ENCODE results near the gene MRPS10. TPM values are rescaled to one million over a fixed set of nuclear protein-coding genes. Genes with fewer than 3 reads are reported as not detected.

Gene MRPS10
- total and polyA plus RNA-seq, 4 donors: 20.1 to 26.8 (median 23.9) TPM

DNA sequence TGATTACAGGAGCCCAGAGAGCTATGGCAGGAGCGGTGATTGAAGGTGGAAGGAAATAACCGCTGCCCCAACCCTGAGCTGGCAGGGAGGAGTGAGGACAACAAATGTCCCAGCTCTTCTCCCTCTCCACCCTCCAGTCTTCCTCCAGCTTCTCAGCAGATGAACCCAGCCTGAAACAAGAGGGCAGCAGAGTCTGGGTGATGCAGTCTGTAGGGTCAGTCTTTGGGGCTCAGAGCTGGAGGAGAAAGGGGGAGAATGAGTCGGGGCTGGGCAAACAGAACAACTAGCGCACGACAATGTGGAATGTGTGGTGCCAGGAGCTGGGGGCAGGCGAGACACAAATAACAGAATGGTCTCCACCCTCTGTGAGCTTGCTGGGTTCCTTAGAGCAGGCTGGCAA is 49.0 kb downstream of the MRPS10 start:
- no peak for DNase-seq (ENCODE audit: low spot score)
- TF ChIP-seq, protein P1, sequence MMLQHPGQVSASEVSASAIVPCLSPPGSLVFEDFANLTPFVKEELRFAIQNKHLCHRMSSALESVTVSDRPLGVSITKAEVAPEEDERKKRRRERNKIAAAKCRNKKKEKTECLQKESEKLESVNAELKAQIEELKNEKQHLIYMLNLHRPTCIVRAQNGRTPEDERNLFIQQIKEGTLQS (IDR thresholded peaks at IDR 0.05): no peak
- TF ChIP-seq SP1 (IDR thresholded peaks at IDR 0.05): no peak
- TF ChIP-seq ZBTB33 (IDR thresholded peaks at IDR 0.05): no peak
- no peak for TF ChIP-seq RAD21 (IDR thresholded peaks at IDR 0.05)
- TF ChIP-seq TAF1 (conservative IDR thresholded peaks at IDR 0.05): no peak
- no peak for TF ChIP-seq JUND (IDR thresholded peaks at IDR 0.05)
- no peak for TF ChIP-seq EGR1 (IDR thresholded peaks at IDR 0.05; ENCODE audit: low read depth in 2 of 2)
- TF ChIP-seq NR2F2 (IDR thresholded peaks at IDR 0.05): no peak
- TF ChIP-seq, protein P2, sequence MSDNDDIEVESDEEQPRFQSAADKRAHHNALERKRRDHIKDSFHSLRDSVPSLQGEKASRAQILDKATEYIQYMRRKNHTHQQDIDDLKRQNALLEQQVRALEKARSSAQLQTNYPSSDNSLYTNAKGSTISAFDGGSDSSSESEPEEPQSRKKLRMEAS (IDR thresholded peaks at IDR 0.05): no peak
- no peak for TF ChIP-seq REST (IDR thresholded peaks at IDR 0.05)
- TF ChIP-seq HNF4A (conservative IDR thresholded peaks at IDR 0.05): no peak
- no peak for TF ChIP-seq FOXA2 (IDR thresholded peaks at IDR 0.05)
- TF ChIP-seq RXRA (IDR thresholded peaks at IDR 0.05): no peak
- no peak for TF ChIP-seq CTCF (IDR thresholded peaks at IDR 0.05; ENCODE audit: low read depth, low read length, missing input control)
- TF ChIP-seq HNF4G (IDR thresholded peaks at IDR 0.05): no peak
- 82% methylated on average over 6 of the region's 6 CpGs for WGBS
- Histone ChIP-seq H3K4me3 (ENCODE audit: low read depth in 1 of 3, low read length in 3 of 3) (no peak overlapping the region), H3K27ac (ENCODE audit: low read depth in 1 of 2, low read length in 2 of 2) (no peak overlapping the region), H3K27me3 (ENCODE audit: control insufficient read depth in 4 of 4, insufficient read depth in 4 of 4, low read length in 3 of 4) (no peaks in the 10 kb centered on the region), H3K4me1 (ENCODE audit: control insufficient read depth in 4 of 4, insufficient read depth in 4 of 4, low read length in 3 of 4) (no peaks in the 10 kb centered on the region), H3K9ac (ENCODE audit: low read depth in 1 of 2, low read length in 2 of 2) (no peak overlapping the region), H3K36me3 (ENCODE audit: control insufficient read depth in 4 of 4, insufficient read depth in 3 of 4, low read depth in 1 of 4, low read length in 3 of 4) (no peaks in the 10 kb centered on the region), H3K9me3 (ENCODE audit: control insufficient read depth in 4 of 4, low read length in 3 of 4) (no peaks in the 10 kb centered on the region)

GRCh38 chr6:42166444-42167141 is 51.1 kb downstream of the MRPS10 start:
- peak in 1 of 2 donors; percentile 12 for TF ChIP-seq HNF4A (conservative IDR thresholded peaks at IDR 0.05)
- no peak for TF ChIP-seq FOXA2 (IDR thresholded peaks at IDR 0.05)
- TF ChIP-seq RAD21 (IDR thresholded peaks at IDR 0.05): peak; percentile 98 to 99
- peak; percentile 27 for TF ChIP-seq YY1 (IDR thresholded peaks at IDR 0.05)
- TF ChIP-seq CTCF (IDR thresholded peaks at IDR 0.05; ENCODE audit: low read depth, low read length, missing input control): peak; percentile 97
- no peak for TF ChIP-seq FOXA1 (IDR thresholded peaks at IDR 0.05)
- Histone ChIP-seq H3K4me1 (ENCODE audit: control insufficient read depth in 4 of 4, insufficient read depth in 4 of 4, low read length in 3 of 4) (no peaks in the 10 kb centered on the region), H3K9me3 (ENCODE audit: control insufficient read depth in 4 of 4, low read length in 3 of 4) (no peaks in the 10 kb centered on the region), H3K9ac (ENCODE audit: low read depth in 1 of 2, low read length in 2 of 2) (no peak overlapping the region), H3K4me3 (ENCODE audit: low read depth in 1 of 3, low read length in 3 of 3) (no peak overlapping the region), H3K36me3 (ENCODE audit: control insufficient read depth in 4 of 4, insufficient read depth in 3 of 4, low read depth in 1 of 4, low read length in 3 of 4) (no peaks in the 10 kb centered on the region), H3K27ac (ENCODE audit: low read depth in 1 of 2, low read length in 2 of 2) (no peak overlapping the region), H3K27me3 (ENCODE audit: control insufficient read depth in 4 of 4, insufficient read depth in 4 of 4, low read length in 3 of 4) (no peaks in the 10 kb centered on the region)
- 10% methylated on average over 8 of the region's 8 CpGs for WGBS
- DNase-seq (ENCODE audit: low spot score): peak; percentile 82
